HT1080 (cell line): ENCODE results near the gene CEACAM21. TPM values are rescaled to one million over a fixed set of nuclear protein-coding genes. Genes with fewer than 3 reads are reported as not detected.

Experiments used
- DNase-seq: peaks from one replicate; pipeline ENCODE4 v3.0.0-alpha.2; 2015; ENCODE audit warnings: low read depth
- polyA plus RNA-seq, 2 experiments: library from polyadenylated mRNA; depleted of rRNA; stranded (reverse); fragments of >200 nt; gene quantifications; 2 replicates each; pipeline ENCODE4 v1.2.3, GENCODE V29; 2015
- total RNA-seq: library from RNA; depleted of rRNA; stranded (reverse); fragments of >200 nt; shearing (Covaris generic); gene quantifications from 2 replicates; pipeline ENCODE4 v1.2.3, GENCODE V29; 2014; rRNA removed

CEACAM21 gene
- not detected in 2 replicates for total RNA-seq
- not detected in 2 replicates for polyA plus RNA-seq (2015; cell fraction: cytosol; rRNA removed)
- not detected in 2 replicates for polyA plus RNA-seq (2015; cell fraction: nucleus; rRNA removed)

DNA sequence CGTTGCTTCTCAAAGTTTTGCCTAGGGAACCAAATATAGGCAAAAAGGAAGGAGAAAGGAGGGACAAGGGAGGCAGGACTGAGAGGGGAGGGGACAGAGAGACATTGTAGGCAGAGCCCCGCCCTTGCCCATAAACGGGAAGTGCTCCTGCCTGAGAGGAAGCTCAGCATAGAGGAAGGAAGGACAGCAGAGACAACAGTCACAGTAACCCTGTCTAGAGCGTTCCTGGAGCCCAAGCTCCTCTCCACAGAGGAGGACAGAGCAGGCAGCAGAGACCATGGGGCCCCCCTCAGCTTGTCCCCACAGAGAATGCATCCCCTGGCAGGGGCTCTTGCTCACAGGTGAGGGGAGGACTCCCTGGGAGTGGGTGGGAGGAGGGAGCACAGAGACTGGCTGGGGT is at the start of gene CEACAM21:
CEACAM21 (plus strand) TSS at position 169 of the 400 bp plus-strand sequence; CDS start at position 278, 109 bp downstream.
- DNase-seq: no peak

DNA sequence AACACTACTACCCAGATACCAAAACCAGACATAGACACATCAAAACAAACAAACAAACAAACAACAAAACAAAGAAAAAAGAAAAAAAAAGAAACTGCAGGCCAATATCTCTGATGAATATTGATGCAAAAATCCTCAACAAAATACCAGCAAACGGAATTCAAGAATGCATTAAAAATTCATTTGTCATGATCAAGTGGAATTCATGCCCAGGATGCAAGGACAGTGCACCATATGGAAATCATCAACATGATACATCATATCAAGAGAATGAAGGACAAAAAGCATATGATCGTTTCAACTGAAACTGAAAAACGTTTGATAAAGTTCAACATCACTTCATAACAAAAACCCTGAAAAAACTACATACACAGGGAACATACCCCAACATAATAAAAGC is 48.9 kb upstream of the CEACAM21 start:
- no peak for DNase-seq

DNA sequence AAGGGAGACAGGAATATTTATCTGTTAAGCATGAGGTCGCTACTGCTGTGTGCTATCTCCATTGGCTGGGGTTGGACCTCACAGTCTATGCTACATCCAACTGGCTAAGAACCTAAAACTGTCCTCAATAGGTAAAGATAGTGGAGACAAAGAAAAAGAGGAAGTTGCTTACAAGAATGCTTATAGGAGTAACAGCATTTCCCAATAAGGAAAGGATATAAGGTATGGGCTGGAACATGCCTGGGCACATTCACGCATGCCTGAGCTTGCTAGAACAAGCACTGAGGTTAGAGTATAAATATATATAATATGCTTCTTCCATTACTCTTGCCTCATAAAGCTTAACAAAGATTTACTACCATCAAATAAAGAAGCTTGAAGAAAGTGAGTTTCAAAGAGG is 47.9 kb upstream of the CEACAM21 start:
- no peak for DNase-seq

DNA sequence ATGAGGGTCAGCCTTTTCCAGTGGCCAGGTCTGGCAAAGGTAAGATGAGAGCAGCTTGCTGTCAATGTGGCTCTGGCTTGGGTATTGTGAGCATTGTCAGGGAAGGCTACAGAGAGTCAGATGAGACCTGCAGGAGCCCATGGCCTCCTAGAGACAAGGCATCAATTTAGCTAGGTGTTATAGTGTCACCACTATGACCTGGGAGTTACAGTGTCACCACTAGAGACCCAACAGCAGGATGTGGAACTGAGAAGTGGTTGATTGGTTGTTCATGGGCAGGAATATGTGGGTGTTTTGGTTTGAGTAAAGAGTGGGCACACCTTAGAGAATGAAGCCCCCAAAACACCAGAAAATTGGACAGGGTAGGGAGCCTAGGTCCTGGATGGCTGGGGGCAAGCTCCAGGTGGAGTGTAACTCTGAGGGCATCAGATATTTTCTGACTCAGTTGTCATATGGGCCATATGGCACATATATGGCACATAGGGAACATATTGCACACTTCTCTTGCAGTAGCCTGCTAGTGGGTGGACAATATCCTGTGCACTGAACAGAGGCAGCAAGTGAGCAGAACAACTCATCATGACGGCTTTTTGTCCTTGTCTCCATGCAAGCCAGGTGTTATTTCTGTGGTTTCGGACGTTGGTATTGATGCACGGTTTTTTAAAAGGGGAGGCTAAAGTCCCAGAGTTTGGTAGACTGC is 46.3 kb upstream of the CEACAM21 start:
- DNase-seq: no peak

DNA sequence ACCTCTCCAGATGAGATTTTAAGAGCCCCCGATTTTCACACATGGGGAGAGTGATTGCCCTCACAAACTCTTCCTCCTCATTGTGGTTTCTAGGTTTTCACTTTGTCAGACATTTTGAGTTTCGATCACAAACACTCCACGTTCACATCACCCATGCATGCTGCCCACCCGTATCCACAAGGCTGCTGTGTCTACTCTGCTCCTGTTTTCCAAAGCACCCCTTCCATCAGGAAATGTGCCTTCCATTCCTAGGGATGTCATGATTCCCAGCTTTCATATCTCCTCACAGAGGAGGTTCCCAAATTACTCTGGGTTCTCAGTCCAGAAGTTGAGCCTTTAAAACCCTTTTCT is 45.8 kb upstream of the CEACAM21 start:
- DNase-seq: no peak

DNA sequence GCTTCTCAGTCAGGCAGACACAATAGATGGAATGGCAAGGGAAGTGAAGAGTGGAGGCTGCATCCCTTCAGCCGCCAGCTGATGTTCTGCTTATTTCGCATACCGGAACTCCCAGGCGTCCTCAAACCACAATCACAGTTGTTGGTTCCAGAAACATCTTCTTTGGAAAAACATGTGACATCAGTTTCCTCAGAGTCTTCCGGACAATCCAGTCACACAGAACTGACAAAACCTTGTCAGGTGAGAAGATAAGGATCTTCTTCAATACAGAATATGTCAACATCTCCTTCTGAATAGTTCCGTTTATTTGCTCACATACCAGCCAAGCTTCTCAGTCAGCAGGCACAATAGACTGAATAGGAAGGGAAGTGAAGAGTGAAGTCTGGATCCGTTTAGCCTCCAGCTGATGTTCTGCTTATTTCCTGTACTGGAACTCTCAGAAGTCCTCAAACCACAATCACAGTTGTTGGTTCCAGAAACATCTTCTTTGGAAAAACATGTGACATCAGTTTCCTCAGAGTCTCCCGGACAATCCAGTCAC is 45.1 kb upstream of the CEACAM21 start:
- DNase-seq: no peak

DNA sequence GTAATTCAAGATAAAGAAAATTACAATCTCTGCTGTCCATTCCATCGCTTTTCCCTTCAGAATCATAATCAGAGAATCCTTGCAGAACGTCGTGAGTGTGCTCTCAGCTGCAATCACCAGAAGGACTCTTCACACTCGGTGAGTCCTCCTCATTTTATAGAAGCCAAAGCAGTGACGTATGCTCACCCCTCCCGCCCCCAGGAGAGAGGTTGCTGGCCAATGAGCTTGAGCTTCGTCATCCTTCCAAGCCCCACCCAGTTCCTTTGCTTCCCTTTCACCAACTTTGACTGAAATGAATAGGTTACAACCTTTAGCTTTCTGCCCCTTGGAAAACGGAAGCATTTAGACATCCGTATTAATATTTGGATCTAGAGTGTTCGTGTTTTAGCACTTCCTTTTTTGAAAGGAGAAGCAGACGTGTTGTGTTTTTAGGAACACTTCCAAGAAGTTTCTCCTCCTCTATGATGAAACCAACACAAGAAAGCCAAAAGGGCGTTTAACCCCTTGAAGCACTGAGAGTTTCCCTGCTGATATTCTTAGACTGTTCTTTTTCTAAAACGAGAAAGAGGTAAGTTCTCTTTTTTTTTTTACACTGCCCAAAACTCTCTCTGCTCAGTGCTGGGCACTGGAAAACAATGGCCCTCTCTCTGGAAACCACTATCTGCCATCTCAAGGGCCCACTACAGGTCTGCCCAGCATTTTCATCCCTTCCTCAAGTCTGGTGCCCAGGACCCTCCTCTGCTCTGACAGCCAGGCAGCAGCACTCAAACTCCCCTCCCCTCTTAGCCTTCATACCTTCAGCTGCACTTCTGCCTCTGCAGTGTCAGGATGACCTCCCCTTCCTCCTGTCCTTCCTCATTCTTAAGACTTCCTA is 44.3 kb upstream of the CEACAM21 start:
- DNase-seq: peak; percentile 49

DNA sequence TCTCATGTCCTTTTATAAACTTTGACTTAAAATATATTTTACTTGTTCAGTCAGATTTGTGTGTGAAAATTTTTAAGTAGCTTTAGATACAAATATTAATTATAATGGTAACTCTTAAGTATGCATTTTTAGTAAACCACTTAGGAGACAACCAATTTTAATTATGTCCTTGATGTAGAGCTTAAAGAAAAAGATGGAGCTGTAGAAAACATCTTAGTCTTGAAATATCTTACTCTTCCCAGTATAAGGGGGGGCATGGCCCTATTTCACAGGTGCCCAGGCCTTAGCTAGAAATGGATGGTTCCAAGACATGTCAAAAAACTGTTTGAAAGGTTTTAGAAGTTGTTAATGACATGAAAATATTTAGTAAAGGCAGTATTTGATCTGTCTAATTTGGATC is 43.4 kb upstream of the CEACAM21 start:
- no peak for DNase-seq

DNA sequence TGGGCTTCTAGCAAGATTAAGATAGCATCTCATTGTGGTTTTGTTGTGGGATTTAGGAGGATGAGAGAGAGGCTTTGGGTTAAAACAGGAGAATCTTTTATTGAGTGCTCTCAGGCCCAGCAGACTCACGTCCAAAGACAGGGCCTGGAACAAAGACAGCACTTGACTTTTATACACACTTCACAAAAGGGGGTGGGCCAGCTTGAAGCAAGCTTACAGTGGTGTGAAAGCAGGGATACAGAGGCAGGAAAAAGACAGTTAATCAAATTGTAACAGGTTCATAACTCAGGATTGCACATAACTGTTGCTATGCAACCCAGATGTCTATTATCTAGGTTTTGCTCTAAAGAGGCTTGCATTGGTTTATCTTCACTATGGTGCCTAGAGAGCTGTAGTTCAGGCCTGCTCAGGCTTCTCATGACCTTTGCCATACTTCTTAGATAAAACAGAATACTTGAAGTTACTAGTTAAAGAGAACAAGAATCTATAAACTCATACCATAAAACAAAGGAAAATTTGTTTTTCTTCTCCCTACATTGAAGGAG is 42.2 kb upstream of the CEACAM21 start:
- no peak for DNase-seq

DNA sequence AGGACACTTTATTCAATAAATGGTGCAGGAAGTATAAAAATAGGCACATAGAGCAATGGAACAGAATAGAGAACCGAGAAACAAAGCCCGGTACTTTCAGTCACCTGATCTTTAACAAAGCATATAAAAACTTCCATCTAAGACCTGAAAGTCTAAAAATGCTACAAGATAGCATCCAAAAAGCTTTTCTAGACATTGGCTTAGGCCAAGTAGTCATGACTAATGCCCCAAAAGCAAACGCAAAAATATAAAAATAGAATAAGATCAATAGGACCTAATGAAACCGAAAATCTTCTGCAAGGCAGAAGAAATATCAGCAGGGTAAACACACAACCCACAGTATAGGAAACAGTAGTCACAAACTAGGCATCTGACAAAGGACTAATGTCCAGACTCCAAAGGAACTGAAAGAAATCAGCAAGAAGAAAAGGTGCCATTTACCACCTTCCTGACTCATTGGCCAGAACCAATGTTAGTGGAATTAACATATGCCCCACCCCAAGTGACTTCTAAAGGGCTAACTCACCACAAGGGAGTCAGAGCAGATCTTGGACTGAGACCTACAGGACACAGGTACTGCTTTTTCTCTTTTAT is 40.8 kb upstream of the CEACAM21 start:
- no peak for DNase-seq

DNA sequence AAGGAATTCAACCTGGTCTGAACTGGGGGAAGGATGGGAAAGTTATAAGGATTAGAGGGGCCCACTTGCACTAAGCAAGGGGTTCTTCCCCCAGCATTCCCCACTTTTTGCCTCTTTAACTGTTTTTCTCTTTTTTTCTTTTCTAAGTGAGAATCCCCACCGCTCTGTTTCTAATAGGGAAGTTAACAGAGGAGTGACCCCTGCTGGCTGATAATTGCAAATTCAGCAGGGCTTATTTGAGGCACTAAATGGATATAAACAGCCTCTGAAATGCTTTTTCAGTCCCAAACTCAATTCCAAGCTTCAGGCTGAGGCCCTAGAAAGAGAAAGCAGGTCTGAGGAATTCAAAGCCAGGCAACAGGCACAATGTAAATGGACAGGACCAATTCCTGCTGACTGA is 38.2 kb upstream of the CEACAM21 start:
- DNase-seq: no peak

DNA sequence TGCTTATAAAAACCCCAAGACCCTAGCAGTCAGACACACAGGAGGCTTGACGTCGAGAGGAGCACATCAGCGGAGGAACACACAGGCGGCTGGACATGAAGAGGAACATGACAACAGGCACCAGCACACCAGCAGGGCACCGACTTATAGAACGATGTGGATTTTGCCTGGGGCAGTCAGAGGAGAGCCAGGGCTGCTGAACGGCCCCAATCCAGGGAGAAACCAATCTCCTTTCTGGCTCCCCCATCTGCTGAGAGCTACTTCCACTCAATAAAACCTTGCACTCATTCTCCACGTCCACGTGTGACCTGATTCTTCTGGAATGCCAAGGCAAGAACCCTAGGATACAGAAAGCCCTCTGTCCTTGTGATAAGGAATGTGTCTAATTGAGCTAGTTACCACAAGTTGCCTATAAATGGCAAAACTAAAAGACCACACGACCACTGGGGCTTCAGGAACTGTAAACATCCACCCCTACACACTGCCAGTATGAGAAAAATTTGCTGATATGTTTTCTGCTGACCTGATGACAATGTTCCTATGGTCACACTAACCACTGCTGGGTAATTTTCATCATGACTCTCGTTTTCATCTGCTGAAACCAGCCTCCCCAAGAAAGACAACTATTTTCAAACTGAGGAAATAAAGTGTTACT is 35.8 kb upstream of the CEACAM21 start:
- DNase-seq: no peak

DNA sequence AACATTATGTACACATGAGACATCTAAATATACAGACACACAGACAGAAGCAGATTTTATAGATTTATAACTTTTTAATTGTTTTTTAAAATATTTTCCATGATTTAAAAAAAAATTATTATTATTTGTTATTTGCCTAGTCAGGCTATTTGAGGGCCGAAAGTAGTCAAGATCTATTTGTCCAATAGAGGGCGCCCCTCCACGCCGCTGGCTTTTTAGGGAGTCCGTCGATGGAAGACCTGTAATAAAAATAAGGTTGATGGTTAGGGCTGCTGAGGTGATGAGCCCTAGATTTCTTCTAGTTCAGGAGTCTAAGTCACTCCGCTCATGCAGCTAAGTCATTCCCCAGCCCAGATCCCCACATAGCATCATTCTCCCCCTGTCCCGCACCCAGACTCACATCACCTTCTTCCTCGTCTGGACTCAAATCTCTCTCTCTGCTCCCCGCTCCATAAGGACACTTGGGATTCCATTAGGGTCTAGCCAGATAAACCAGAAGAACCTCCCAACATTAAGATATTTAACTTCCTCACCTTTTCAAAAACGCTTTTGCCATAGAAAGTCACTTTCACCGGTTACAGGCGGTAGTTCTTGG is 33.9 kb upstream of the CEACAM21 start:
- no peak for DNase-seq

DNA sequence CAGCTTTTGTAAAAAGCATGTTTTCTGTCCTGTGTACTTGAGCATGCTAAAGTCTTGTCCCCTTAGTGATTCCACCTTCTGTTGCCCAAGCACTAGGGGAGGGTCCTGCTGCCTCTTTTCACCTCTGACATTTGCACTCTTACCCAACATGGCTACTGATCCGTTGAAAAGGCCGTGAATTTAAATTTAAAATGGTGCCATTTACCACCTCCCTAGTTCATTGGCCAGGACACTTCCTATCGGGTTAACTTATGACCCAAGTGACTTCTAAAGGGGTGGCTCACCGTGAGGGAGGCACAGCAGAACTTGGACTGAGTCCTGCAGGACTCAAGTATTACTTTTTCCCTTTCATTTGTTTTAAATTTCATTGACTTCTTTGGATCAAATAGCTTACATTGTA is 33.3 kb upstream of the CEACAM21 start:
- DNase-seq: no peak

DNA sequence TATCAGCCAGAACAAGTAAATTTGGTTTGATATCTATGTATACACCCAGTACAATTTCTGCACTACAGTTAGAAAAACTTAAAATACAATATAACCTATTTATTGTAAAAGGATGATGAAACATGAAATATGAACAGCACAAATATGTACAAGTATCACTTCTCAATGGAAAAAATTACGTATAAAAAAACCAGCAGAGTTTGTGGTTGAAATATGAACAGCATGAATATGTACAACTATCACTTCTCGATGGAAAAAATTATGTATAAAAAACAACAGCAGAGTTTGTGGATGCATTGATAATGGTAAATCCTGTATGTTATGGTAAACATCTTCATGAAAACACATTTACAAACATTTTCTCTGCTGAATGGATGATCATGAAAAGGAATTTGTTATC is 32.4 kb upstream of the CEACAM21 start:
- DNase-seq: no peak

DNA sequence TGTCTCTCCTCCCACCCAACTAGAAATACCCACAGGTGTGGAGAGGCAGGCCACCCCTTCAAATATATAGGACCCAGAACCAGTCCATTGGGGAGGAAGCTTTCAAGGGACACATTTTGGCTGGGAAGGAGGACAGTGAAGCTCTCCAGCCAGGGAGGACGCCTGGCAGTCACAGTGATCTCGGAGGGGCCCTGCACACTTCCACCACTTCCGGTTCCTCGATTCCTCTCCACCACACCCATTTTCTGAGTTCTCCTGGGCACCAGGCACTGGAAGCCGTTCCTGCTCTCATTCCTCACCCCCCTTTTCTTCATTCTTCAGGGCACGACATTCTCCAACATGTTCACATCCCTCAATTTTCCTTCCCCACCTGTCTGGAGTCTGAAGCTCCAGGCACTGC is 30.4 kb upstream of the CEACAM21 start:
- DNase-seq: no peak

DNA sequence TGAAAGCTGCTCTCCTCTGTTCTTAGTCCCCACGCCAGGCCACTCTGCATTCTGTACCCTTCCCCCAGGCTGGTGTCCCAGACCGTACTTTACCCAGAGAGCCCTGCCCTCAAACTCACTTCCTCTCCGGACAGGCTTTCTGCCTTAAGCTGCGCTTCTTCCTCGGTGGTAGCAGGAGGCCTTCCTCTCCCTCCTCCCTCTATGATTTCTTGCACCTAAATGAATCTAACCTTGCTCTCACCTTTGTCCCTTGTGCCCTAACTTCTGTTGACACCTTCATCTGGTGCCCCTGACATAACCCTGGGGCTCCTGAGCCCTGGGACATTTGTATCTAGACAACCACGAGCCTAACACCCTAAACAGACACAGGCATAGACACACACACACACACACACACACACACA is 29.6 kb upstream of the CEACAM21 start:
- DNase-seq: no peak

DNA sequence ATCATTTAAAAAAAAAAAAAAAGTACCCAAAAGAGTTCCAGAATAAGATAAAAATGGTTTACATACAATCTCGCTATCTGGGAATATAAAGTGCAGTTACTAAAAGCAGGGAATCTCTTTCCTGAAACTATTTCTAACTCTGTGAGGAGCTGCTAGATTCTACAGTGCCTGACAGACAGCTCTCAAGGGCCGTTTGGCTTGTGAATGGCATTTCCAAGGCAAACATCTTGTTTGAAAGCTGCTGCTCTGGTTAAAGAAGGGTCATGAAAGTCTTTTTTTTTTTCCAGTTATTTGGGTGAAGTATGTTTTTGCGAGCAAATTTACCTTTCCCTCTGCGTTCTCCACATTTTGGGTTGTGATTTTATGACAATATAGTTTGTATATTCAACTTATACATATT is 29.0 kb upstream of the CEACAM21 start:
- no peak for DNase-seq

DNA sequence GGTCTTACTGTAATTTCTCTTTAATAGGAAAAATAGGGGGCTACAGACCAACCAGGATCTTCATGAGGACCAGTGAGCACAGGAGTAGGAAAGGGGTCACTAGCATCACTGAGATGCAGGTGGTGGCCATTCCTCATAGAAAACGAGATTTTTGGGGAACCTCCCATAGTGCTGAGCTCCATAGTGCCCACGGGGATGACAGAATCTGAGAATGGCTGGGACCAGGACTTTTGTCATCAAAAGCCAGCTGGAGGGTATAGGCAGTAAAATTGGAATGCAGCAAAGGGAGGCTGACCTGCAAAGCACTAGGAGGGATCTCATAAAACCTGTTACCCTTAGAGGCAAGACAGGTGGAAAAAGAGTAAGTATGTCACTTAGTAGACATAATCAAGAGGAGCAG is 28.4 kb upstream of the CEACAM21 start:
- DNase-seq: no peak

DNA sequence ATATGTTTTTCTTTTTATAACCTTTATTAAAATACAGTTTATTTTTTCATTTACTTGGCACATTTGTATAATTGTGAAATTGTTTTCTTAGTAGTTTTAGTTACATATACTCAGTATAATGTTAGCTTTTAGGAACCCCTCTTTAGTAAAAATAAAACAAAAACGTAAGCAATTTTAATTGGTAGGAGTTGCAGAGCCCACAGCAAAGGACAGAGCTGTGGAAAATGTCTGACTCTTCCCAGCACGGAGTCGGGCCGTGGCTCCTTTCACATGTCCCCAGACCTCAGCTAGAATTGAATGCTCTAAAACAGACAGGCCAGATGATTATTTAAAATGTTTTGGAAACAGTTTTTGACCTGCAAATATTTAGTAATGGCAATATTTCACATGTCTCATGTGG is 27.9 kb upstream of the CEACAM21 start:
- no peak for DNase-seq
